PC-3 (cell line): Measurements from ENCODE around the gene CASZ1. TPM values are rescaled to one million over a fixed set of nuclear protein-coding genes. Genes with fewer than 3 reads are reported as not detected.

ENCODE experiments used
- ATAC-seq: fragments of 200-7000 bp; cut with Tn5 transposase; 2 replicates; pipeline ENCODE4 v1.9.1; 2020; ENCODE audit warnings: mild to moderate bottlenecking, moderate library complexity
- BruUV-seq: library from RNA; stranded (reverse); fragments of 400-500 nt; replicated peaks from 2 replicates; lab custom pipeline; 2021; lab: Mats Ljungman, UMichigan
- CTCF ChIA-PET: fragments of 300-600 bp; sonication (Branson Sonifier 250); formaldehyde crosslinking; loops from one replicate; lab custom pipeline; 2022; ENCODE audit warnings: antibody characterized with exemption; lab: Charles Lee
- POLR2A ChIA-PET: fragments of 300-600 bp; sonication (Branson Sonifier 250); formaldehyde crosslinking; loops from one replicate; lab custom pipeline; 2022; ENCODE audit warnings: antibody characterized with exemption; ENCODE audit not compliant: unreplicated experiment; lab: Charles Lee
- DNase-seq: peaks from one replicate; pipeline ENCODE4 v3.0.0-alpha.2; 2015
- H2AFZ ChIP-seq: fragments of 300-600 bp; sonication (generic); 2 replicates; pipeline ENCODE4 v1.6.0; 2016; ENCODE audit warnings: antibody characterized with exemption, low read length
- H3F3A ChIP-seq: fragments of 300-600 bp; sonication (generic); one replicate; pipeline ENCODE4 v1.6.0; 2017; ENCODE audit warnings: antibody characterized with exemption, low read length, control low read depth, mild to moderate bottlenecking; ENCODE audit not compliant: unreplicated experiment
- H3K27ac ChIP-seq: fragments of 300-600 bp; sonication (generic); 2 replicates; pipeline ENCODE4 v1.5.1; 2016; ENCODE audit warnings: mild to moderate bottlenecking, low read length
- H3K27me3 ChIP-seq: fragments of 300-600 bp; sonication (generic); 2 replicates; pipeline ENCODE4 v1.6.1; 2016; ENCODE audit warnings: low read length, mixed read lengths
- H3K36me3 ChIP-seq: fragments of 300-600 bp; sonication (generic); 2 replicates; pipeline ENCODE4 v1.6.1; 2016; ENCODE audit warnings: low read depth, mixed run types, low read length, mixed read lengths
- H3K4me1 ChIP-seq: fragments of 300-600 bp; sonication (generic); 2 replicates; pipeline ENCODE4 v1.5.1; 2016; ENCODE audit warnings: low read length; ENCODE audit not compliant: insufficient read depth
- H3K4me2 ChIP-seq: fragments of 300-600 bp; sonication (generic); 2 replicates; pipeline ENCODE4 v1.6.0; 2016; ENCODE audit warnings: low read length
- H3K4me3 ChIP-seq: fragments of 300-600 bp; sonication (generic); 2 replicates; pipeline ENCODE4 v1.5.1; 2016; ENCODE audit warnings: mild to moderate bottlenecking, low read length, mixed read lengths
- H3K79me2 ChIP-seq: fragments of 300-600 bp; sonication (generic); 2 replicates; pipeline ENCODE4 v1.6.1; 2017; ENCODE audit warnings: low read length, mixed read lengths
- H3K9ac ChIP-seq: fragments of 300-600 bp; sonication (generic); 2 replicates; pipeline ENCODE4 v1.6.0; 2016; ENCODE audit warnings: mild to moderate bottlenecking, low read length
- H3K9me2 ChIP-seq: fragments of 300-600 bp; sonication (generic); replicated peaks from 2 replicates; pipeline ENCODE4 v1.6.1; 2016; ENCODE audit warnings: mixed run types, low read length, mixed read lengths
- H3K9me3 ChIP-seq: fragments of 300-600 bp; sonication (generic); 2 replicates; pipeline ENCODE4 v1.6.1; 2016; ENCODE audit warnings: low read length, mixed read lengths
- H4K20me1 ChIP-seq: fragments of 300-600 bp; sonication (generic); 2 replicates; pipeline ENCODE4 v1.6.1; 2016; ENCODE audit warnings: low read length, mixed read lengths
- EZH2 ChIP-seq: fragments of 300-600 bp; sonication (generic); IDR thresholded peaks from one replicate; pipeline ENCODE4 v1.6.1; 2017; ENCODE audit warnings: antibody characterized with exemption, mild to moderate bottlenecking, low read length; ENCODE audit not compliant: unreplicated experiment
- EZH2phosphoT487 ChIP-seq: fragments of 300-600 bp; sonication (generic); IDR thresholded peaks from 2 replicates; pipeline ENCODE4 v1.6.1; 2018; ENCODE audit warnings: mild to moderate bottlenecking, antibody characterized with exemption, low read length, borderline replicate concordance
- intact Hi-C: fragments of 100-400 bp; cut with micrococcal nuclease; formaldehyde crosslinking; loops from 2 replicates; pipeline ENCODE4 v1.9.0; 2023
- total RNA-seq: library from RNA; depleted of rRNA; stranded (reverse); fragments of >200 nt; gene quantifications from 2 replicates; pipeline ENCODE4 v1.2.3, GENCODE V29; 2014
- TF ChIP-seq, protein P1 (sequence below): fragments of 300-600 bp; sonication (generic); conservative IDR thresholded peaks from 2 replicates; pipeline ENCODE4 v1.5.1; 2017; ENCODE audit warnings: antibody characterized with exemption, low read depth, mild to moderate bottlenecking, low read length

Gene CASZ1
- total RNA-seq, 1 experiment from 2014 or later: 12.8 TPM

DNA sequence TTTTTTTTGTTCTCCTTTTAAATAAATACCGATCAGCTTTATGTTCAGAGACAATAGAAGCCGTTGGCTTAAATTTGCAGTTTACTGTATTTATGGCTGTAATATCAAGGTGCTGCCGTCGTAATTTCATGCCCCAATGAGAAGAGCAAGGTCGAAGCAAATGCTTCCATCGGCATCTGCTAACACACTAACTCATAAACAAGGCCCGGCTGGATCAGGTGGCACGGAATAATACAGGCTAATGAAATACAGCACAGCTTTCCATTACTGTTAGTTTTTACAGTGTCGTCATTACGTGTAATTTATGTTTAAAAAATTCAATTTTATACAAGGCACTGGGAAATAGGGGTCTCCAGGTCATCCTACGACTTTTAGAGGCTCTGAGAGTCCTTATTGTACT is 202.7 kb downstream of the CASZ1 start:
- Histone ChIP-seq H3K9me2 (no peaks in the 10 kb centered on the region), H3K9ac (no peak overlapping the region), H3K79me2 (no peaks in the 10 kb centered on the region), H3K4me3 (no peak overlapping the region), H3K4me2 (no peak overlapping the region), H3K27ac (no peak overlapping the region), H4K20me1 (no peaks in the 10 kb centered on the region), H3K36me3 (no peaks in the 10 kb centered on the region), H3K4me1 (peaks cover 10% of the 10 kb centered on the region), H2AFZ (no peak overlapping the region), H3F3A (no peaks in the 10 kb centered on the region), H3K9me3 (no peaks in the 10 kb centered on the region), H3K27me3 (no peaks in the 10 kb centered on the region)
- ChIA-PET CTCF (no interaction called here), POLR2A (no interaction called here)
- TF ChIP-seq EZH2: no peak
- TF ChIP-seq EZH2phosphoT487: no peak
- TF ChIP-seq, protein P1, sequence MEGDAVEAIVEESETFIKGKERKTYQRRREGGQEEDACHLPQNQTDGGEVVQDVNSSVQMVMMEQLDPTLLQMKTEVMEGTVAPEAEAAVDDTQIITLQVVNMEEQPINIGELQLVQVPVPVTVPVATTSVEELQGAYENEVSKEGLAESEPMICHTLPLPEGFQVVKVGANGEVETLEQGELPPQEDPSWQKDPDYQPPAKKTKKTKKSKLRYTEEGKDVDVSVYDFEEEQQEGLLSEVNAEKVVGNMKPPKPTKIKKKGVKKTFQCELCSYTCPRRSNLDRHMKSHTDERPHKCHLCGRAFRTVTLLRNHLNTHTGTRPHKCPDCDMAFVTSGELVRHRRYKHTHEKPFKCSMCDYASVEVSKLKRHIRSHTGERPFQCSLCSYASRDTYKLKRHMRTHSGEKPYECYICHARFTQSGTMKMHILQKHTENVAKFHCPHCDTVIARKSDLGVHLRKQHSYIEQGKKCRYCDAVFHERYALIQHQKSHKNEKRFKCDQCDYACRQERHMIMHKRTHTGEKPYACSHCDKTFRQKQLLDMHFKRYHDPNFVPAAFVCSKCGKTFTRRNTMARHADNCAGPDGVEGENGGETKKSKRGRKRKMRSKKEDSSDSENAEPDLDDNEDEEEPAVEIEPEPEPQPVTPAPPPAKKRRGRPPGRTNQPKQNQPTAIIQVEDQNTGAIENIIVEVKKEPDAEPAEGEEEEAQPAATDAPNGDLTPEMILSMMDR: no peak
- BruUV-seq: no TSS peak
- no peak for DNase-seq
- no peak for ATAC-seq
- intact Hi-C loops: no loop called here

DNA sequence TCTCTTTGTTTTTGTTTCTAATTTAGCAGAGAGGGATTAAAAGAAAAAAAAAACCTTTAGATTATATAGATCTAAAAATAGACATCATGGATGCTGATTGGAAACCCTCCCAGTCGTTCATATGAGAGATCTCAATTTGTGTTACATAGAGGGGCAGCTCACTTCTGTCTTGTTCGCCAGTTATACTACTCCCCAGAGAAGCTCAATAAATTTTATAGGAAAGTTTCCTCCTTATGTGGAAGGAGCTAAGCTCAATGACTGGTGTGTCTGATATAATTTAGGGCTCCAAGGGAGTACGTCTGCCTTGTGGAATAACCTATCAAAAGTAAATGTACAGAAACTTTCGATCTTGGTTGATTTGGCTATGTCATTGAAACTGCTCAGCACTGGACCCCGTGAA is 204.1 kb downstream of the CASZ1 start:
- no peak for ATAC-seq
- CTCF ChIA-PET: no interaction called here

DNA sequence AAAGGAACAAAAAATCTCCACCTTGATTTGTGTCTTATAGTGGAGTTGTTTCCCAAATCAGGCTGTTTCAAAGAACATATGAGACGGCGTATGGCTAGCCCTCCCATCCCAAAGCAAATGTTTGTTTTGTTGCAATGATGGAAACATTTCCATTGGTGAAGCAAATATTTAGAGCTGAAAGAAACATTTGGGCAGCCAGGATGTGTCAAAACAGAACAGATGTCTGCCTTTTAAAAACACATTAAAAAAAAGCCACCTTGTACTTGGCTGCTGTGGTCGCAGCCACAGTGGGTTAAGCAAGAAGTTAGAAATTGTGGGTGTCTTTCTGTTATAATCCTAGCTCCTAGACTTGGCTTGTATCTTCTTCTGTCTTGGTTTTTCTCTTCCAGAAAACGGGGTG is 205.4 kb downstream of the CASZ1 start:
- Histone ChIP-seq H3K9ac (no peak overlapping the region), H3K79me2 (no peaks in the 10 kb centered on the region; the same call in 1 of the 2 replicates), H3K9me3 (no peaks in the 10 kb centered on the region), H4K20me1 (no peaks in the 10 kb centered on the region), H3F3A (no peaks in the 10 kb centered on the region), H3K36me3 (no peaks in the 10 kb centered on the region), H3K4me2 (no peak overlapping the region), H3K27me3 (no peaks in the 10 kb centered on the region), H3K27ac (no peak overlapping the region), H2AFZ (no peak overlapping the region), H3K4me3 (no peak overlapping the region), H3K9me2 (no peaks in the 10 kb centered on the region), H3K4me1 (peaks cover 4% of the 10 kb centered on the region)
- TF ChIP-seq EZH2: no peak
- no peak for TF ChIP-seq EZH2phosphoT487
- TF ChIP-seq, protein P1: no peak
- ATAC-seq (no peak), DNase-seq (no peak)
- CTCF ChIA-PET: no interaction called here
- BruUV-seq: no TSS peak
- intact Hi-C loops: no loop called here
- POLR2A ChIA-PET: no interaction called here

More for the DNA sequence above, 204.1 kb downstream of the CASZ1 start:
- Histone ChIP-seq H3K4me3 (no peak overlapping the region), H3K27me3 (no peaks in the 10 kb centered on the region), H3K9me3 (no peaks in the 10 kb centered on the region), H3K4me2 (no peak overlapping the region), H3K4me1 (no peaks in the 10 kb centered on the region), H3F3A (no peaks in the 10 kb centered on the region), H3K9me2 (no peaks in the 10 kb centered on the region), H3K36me3 (no peaks in the 10 kb centered on the region), H4K20me1 (no peaks in the 10 kb centered on the region), H3K9ac (no peak overlapping the region), H3K27ac (no peak overlapping the region), H2AFZ (no peak overlapping the region), H3K79me2 (no peaks in the 10 kb centered on the region; the same call in 1 of the 2 replicates)
- DNase-seq: no peak
- intact Hi-C loops: no loop called here
- TF ChIP-seq EZH2phosphoT487 (no peak), EZH2 (no peak)
- TF ChIP-seq, protein P1: no peak
- BruUV-seq: no TSS peak
- POLR2A ChIA-PET: no interaction called here
